Left ventricle myocardium inferior (tissue), 1 donor: Measurements from ENCODE around the gene STAT5B. TPM values are rescaled to one million over a fixed set of nuclear protein-coding genes. Genes with fewer than 3 reads are reported as not detected.

Experiments used
- DNase-seq: peaks from one replicate; pipeline ENCODE4 v3.0.0-alpha.2; 2020
- H3K27ac ChIP-seq: fragments of 200-600 bp; replicated peaks from 2 replicates; pipeline ENCODE4 v1.8.0; 2021
- H3K27me3 ChIP-seq: fragments of 200-600 bp; 2 replicates; pipeline ENCODE4 v1.8.0; 2021; ENCODE audit warnings: low read depth
- H3K36me3 ChIP-seq: fragments of 200-600 bp; 2 replicates; pipeline ENCODE4 v1.8.0; 2021
- H3K4me1 ChIP-seq: fragments of 200-600 bp; 2 replicates; pipeline ENCODE4 v1.8.0; 2021
- H3K4me3 ChIP-seq: fragments of 200-600 bp; 2 replicates; pipeline ENCODE4 v1.8.0; 2021; ENCODE audit warnings: mild to moderate bottlenecking, moderate library complexity
- H3K9me3 ChIP-seq: fragments of 200-600 bp; replicated peaks from 2 replicates; pipeline ENCODE4 v1.8.0; 2021
- intact Hi-C: fragments of 100-400 bp; cut with micrococcal nuclease; formaldehyde crosslinking; loops from one replicate; pipeline ENCODE4 v1.11.0; 2022
- total RNA-seq: library from RNA; stranded (reverse); fragmentation: NEBNext Ultra II Directional; extraction: Animal tissue kit (Norgen Biotek cat#: 25700); gene quantifications from one replicate; pipeline ENCODE4 v1.2.1, GENCODE V29; 2021
- TF ChIP-seq, protein P1 (sequence below): fragments of 200-600 bp; IDR thresholded peaks from 2 replicates; pipeline ENCODE4 v1.8.0; 2021; ENCODE audit warnings: antibody characterized with exemption, mild to moderate bottlenecking, borderline replicate concordance
- donor health status: DM: no; HTN: yes; CAD: no; lungs with severe emphysema.

Gene STAT5B
- total RNA-seq, 1 donor from 2014 or later: 30.7 TPM

GRCh38 chr17:42312285-42313130, 36.3 kb upstream of the STAT5B start:
- intact Hi-C loops: no loop called here
- H3K4me3 ChIP-seq: peak overlapping the region; percentile 50
- peaks cover 70% of the 10 kb centered on the region for H3K36me3 ChIP-seq
- H3K27me3 ChIP-seq: no peaks in the 10 kb centered on the region
- TF ChIP-seq, protein P1, sequence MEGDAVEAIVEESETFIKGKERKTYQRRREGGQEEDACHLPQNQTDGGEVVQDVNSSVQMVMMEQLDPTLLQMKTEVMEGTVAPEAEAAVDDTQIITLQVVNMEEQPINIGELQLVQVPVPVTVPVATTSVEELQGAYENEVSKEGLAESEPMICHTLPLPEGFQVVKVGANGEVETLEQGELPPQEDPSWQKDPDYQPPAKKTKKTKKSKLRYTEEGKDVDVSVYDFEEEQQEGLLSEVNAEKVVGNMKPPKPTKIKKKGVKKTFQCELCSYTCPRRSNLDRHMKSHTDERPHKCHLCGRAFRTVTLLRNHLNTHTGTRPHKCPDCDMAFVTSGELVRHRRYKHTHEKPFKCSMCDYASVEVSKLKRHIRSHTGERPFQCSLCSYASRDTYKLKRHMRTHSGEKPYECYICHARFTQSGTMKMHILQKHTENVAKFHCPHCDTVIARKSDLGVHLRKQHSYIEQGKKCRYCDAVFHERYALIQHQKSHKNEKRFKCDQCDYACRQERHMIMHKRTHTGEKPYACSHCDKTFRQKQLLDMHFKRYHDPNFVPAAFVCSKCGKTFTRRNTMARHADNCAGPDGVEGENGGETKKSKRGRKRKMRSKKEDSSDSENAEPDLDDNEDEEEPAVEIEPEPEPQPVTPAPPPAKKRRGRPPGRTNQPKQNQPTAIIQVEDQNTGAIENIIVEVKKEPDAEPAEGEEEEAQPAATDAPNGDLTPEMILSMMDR: peak; percentile 76
- no peaks in the 10 kb centered on the region for H3K9me3 ChIP-seq
- H3K4me1 ChIP-seq: peaks cover 61% of the 10 kb centered on the region
- DNase-seq: peak; percentile 88
- peak overlapping the region; percentile 88 for H3K27ac ChIP-seq

GRCh38 chr17:42312035-42312284, 35.8 kb upstream of the STAT5B start:
- Histone ChIP-seq H3K4me1 (peaks cover 55% of the 10 kb centered on the region), H3K36me3 (peaks cover 70% of the 10 kb centered on the region), H3K4me3 (peak overlapping the region; percentile 50), H3K27ac (peak overlapping the region; percentile 88), H3K27me3 (no peaks in the 10 kb centered on the region), H3K9me3 (no peaks in the 10 kb centered on the region)
- no peak for DNase-seq
- TF ChIP-seq, protein P1: no peak
- intact Hi-C loops: no loop called here

- TF ChIP-seq, protein P1: no peak
- DNase-seq: peak; percentile 88
- peak overlapping the region; percentile 50 for H3K4me3 ChIP-seq
- peaks cover 69% of the 10 kb centered on the region for H3K36me3 ChIP-seq
- H3K4me1 ChIP-seq: peaks cover 54% of the 10 kb centered on the region
- intact Hi-C loops: no loop called here
- no peaks in the 10 kb centered on the region for H3K27me3 ChIP-seq
- H3K27ac ChIP-seq: peak overlapping the region; percentile 88
- H3K9me3 ChIP-seq: no peaks in the 10 kb centered on the region
These were observed 35.2 kb upstream of the STAT5B start for GRCh38 chr17:42311240-42312034.

- Histone ChIP-seq H3K4me1 (peaks cover 54% of the 10 kb centered on the region), H3K36me3 (peaks cover 65% of the 10 kb centered on the region)
- TF ChIP-seq, protein P1: no peak
These were observed 34.6 kb upstream of the STAT5B start for GRCh38 chr17:42310787-42311215.

DNA sequence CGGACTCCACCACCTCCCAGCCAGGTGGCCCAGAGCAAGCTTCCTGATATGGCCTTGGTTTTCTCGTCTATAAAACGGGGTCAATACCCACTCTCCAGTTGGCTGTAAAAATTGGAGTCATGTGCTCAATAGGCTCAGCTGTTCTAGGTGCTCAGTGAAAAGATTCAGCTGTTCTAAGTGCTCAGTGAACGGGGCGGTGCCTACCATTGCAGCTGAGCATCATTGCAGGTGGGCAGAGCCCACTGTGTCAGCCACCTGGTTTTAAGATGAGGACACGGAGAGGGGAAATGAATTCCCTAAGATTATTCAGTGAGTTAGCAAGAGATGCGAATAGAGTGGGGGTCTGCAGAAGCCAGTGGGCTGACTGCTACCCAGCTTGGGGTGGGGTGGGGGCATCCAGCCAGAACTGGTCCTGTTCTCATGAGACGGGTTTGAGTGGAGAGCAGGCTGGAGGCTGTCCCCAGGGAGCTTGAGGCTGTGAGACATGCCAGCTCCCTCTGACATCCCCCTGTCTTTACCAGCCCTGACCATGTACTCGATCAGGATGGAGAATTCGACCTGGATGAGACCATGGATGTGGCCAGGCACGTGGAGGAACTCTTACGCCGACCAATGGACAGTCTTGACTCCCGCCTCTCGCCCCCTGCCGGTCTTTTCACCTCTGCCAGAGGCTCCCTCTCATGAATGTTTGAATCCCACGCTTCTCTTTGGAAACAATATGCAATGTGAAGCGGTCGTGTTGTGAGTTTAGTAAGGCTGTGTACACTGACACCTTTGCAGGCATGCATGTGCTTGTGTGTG, 34.0 kb upstream of the STAT5B start:
- intact Hi-C loops: no loop called here
- TF ChIP-seq, protein P1: no peak
- Histone ChIP-seq H3K4me1 (peaks cover 54% of the 10 kb centered on the region), H3K27me3 (no peaks in the 10 kb centered on the region), H3K9me3 (no peaks in the 10 kb centered on the region), H3K36me3 (peaks cover 63% of the 10 kb centered on the region), H3K27ac (peak overlapping the region; percentile 88), H3K4me3 (no peak overlapping the region)
- DNase-seq: no peak

More at GRCh38 chr17:42310787-42311215, 34.6 kb upstream of the STAT5B start:
- H3K4me3 ChIP-seq: no peak overlapping the region
- no peaks in the 10 kb centered on the region for H3K9me3 ChIP-seq
- DNase-seq: no peak
- intact Hi-C loops: no loop called here
- peak overlapping the region; percentile 88 for H3K27ac ChIP-seq
- H3K27me3 ChIP-seq: no peaks in the 10 kb centered on the region
